HPDE6-E6E7 (cell line): ENCODE results near the gene SIRPG.
"Not testable (repeated sequence)": the region's sequence is repeated elsewhere in the genome, so short reads cannot be mapped to it uniquely, and the experiment has no call there.

Experiments used
- DNase-seq: peaks from one replicate; pipeline ENCODE4 v3.0.0; 2011; ENCODE audit warnings: missing footprints; ENCODE audit errors: extremely low spot score

The SIRPG gene

DNA sequence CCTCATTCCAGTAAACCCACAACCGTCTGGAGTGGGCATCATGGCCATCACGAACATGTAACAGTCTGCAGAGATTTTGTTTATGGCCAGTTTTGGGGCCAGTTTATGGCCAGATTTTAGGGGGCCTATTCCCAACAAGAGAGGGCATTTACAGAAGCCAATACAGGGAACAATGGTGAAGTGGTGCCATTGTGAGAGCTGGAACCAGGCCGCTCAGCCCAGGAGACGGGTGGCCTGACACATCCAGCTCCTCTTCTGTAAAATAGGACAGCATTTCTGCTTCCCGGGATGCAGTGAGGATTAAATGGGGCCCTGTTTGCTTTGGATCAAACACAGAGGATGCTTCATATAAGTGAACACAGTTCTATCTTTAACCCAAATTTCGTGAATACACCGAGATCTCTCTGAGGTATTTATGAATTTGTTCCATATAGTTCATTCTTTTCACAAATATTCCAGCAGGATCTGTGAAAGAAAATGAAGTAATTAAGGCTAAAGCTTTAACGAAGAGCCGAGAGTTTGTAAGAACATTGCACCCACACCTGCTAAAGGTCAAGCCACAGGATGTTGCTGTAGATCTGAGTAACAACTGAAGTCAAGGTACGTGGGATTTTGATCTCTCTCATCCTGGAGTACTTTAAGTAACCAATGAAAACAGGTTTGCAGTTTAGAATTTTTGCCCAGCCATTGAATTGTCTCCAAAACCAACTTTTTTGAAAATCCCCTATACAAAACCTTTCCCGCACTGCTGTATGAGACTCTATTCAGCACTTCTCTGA, 14.5 kb upstream of the SIRPG start:
- DNase-seq, result no peak

DNA sequence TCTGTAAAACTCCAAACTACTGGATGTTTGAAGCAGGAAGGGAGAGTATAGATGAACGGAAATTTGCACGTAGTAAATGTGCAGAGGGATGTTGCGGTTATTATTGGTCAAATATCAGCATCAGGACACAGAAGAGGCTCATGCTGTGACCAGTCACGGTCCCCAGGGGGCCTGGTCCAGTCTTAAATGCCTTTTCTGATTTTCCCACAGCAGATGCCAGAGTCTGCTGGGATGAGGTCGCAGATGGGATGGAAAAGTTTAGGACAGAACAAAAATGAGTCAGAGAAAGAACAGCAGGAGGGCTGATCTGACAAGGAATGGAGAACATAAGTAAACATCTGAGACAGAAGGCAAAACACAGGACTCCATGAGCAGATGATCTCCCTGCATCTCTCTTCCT, 11.7 kb upstream of the SIRPG start:
- DNase-seq, result no peak

GRCh38 chr20:1667502-1668085, 10.0 kb upstream of the SIRPG start:
- DNase-seq, result no peak

DNA sequence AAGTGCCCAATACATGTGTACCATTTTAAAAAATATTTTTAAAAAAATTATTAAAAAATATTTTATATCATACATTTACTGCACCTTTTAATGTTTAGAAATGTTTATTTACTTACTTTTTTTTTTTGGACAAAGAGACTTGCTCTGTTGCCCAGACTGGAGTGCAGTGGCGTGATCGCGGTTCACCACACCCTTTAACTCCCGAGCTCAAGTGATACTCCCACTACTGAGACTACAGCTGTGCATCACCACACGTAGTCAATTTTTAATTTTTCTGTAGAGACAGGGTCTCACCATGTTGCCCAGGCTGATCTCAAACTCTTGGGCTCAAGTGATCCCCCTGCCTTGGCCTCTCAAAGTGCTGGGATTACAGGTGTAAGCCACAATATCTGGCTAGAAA, 9.2 kb upstream of the SIRPG start:
- DNase-seq, result no peak

DNA sequence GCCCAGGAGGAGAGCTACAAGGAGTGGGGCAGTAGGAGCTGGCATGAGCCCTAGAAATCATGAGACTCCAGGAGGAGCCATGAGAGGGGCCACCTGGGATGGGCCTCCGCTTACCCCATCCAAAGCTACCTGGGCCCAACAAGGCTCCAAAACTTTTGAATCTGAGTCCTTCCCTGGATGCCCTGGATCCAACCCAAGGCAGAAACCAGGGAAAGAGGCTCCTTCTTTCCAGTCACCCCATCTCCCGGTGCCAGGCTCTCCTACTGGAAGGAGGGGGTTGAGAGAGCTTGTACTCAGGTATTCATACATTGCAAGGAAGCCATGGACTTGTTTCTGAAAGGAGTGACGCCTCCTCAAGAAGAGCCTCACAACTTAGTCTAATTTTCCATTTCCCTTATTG, 7.8 kb upstream of the SIRPG start:
- no peak for DNase-seq

GRCh38 chr20:1664911-1665310, 7.3 kb upstream of the SIRPG start:
- DNase-seq, result no peak

- DNase-seq, result no peak
Observed at GRCh38 chr20:1663917-1664316, 6.3 kb upstream of the SIRPG start.

- DNase-seq, result no peak
Observed at GRCh38 chr20:1661542-1662299, 4.1 kb upstream of the SIRPG start.

DNA sequence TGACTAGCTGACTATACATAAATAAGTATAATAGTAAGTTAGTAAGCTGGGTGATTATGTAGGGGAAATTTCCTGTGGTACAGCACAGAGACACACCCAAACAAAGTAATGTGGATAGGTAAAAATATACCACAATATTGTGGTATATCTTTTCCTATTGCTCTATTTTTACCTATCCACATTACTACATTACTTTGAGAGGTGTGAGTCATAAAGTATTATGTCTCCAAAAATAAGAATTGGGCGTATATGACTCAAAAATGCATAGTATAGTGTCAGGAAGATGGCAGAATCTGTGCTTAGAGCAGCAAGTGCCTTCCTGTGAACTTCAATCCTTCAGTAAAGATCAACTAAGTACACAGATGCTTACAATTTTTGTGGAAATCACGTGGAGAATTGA, 2.7 kb upstream of the SIRPG start:
- no peak for DNase-seq

GRCh38 chr20:1656844-1657243, 735 bp downstream of the SIRPG start:
- DNase-seq, result no peak

DNA sequence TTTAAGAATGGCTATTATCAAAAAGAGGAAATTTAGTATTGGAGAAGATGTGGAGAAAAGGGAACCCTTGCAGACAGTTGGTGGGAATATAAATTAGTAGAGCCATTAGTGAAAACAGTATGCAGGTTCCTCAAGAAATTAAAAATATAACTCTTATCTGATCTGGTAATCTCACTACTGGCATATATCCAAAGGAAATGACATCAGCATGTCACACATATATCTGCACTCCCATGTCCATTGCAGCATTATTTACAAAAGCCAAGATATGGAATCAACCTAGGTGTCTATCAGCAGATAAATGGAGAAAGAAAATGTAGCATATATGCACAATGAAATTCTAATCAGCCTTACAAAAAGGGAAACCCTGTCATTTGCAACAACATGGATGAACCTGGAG, 2.6 kb downstream of the SIRPG start:
- DNase-seq, result no peak

GRCh38 chr20:1652960-1653359, 4.6 kb downstream of the SIRPG start:
- no peak for DNase-seq

GRCh38 chr20:1652104-1652503, 5.5 kb downstream of the SIRPG start:
- DNase-seq, result no peak

- DNase-seq, result no peak
Observed at GRCh38 chr20:1651268-1652058, 6.1 kb downstream of the SIRPG start.

DNA sequence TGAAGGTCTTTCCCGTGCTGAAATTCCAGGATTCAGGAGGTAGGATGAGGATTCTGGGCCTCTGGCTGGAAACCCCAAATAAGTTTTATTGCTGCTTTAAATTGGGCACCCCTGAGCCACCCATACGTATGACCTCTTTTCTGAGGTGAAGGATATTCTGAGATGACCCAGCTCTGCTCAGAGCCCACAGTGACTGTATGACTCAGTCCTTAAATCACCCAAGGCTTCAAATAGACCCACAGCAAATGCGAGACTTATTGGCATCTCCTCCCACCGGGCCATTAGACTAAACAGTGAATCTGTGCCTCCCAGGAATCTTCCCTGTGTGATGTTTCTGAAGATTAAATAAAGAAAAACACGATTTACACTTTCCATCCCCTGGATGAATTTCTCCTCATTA, 9.5 kb downstream of the SIRPG start:
- DNase-seq, result no peak

DNA sequence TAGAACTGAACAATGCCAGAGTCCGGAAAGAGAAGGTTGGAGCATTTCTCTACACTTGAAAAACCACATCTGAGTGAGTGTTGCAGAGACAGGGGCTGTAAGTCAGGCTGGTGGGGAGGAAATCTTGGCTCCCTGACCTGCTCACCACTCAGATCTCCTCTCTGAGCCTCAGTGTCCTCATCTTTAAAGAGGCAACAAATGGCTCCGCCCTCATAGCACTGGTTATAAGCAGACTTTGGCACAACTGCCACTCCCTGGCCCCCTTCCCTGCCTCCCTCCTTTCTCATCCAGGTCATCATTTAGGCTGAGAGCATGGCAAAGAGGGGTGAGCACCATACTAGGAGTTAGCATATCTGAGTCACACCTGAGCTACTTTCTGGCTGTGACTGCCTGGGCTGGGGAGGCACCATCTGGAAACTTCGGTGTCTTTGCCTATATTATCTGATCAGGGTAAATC, 10.6 kb downstream of the SIRPG start:
- DNase-seq, result no peak

- no peak for DNase-seq
Observed at GRCh38 chr20:1644101-1644962, 13.2 kb downstream of the SIRPG start.

- not testable (repeated sequence) for DNase-seq
Observed at GRCh38 chr20:1638643-1639042, 18.9 kb downstream of the SIRPG start.

GRCh38 chr20:1637755-1638154, 19.8 kb downstream of the SIRPG start:
- no peak for DNase-seq

DNA sequence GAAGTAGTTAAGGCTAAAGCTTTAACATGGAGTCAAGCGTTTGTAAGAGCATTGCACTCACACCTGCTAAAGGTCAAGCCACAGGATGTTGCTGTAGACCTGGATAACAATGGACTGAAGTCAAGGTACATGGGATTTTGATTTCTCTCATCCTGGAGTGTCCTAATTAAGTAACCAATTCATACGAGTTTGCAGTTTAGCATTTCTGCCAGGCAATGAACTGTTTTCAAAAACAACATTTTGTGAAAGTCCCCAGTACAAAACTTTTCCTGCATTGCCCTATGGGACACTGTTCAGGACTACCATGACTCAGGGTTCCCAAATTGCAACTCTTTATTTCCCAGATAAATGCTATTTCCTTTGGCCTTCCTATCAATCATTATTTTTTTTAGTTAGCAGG, 20.4 kb downstream of the SIRPG start:
- no peak for DNase-seq

DNA sequence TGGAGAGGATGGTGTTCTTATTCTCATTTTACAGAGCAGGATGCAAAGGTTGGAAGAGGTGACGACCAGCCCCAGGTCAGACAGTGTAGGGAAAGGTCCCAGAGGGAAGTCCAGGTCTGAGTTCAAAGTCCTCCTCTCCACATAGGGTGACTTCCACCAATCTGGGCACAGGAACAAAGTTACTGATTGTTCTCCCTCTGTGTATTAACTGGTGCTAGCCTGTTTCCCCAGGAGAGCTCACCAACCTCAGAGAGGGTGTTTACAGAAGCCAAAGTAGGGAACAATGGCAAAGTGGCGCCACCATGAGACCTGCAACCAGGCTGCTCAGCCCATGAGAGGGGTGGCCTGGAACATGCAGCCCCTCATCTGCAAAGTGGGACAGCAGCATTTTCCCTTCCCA, 21.0 kb downstream of the SIRPG start:
- DNase-seq, result no peak
